WTC11 (cell line): Measurements from ENCODE around the gene SPDL1. TPM values are rescaled to one million over a fixed set of nuclear protein-coding genes. Genes with fewer than 3 reads are reported as not detected.

Experiments
- ATAC-seq: fragments of 200-7000 bp; cut with Tn5 transposase; 2 replicates; pipeline ENCODE4 v1.10.0; 2021; ENCODE audit warnings: mild to moderate bottlenecking, moderate library complexity
- CTCF ChIA-PET: fragments of 300-600 bp; sonication (Branson Sonifier 250); formaldehyde crosslinking; loops from one replicate; lab custom pipeline; 2021; ENCODE audit warnings: antibody characterized with exemption; lab: Charles Lee
- POLR2A ChIA-PET: fragments of 350-600 bp; sonication (Branson Sonifier 250); formaldehyde crosslinking; loops from one replicate; lab custom pipeline; 2021; ENCODE audit warnings: antibody characterized with exemption; lab: Charles Lee
- DNase-seq: peaks from one replicate; pipeline ENCODE4 v3.0.0; 2021; ENCODE audit warnings: low spot score
- H3K27ac Mint-ChIP-seq: 2 replicates; pipeline ENCODE4 v1.8.0; 2021; ENCODE audit warnings: mixed read lengths
- H3K27me3 Mint-ChIP-seq: 2 replicates; pipeline ENCODE4 v1.8.0; 2021; ENCODE audit warnings: low read depth, mild to moderate bottlenecking, moderate library complexity, mixed read lengths
- H3K36me3 Mint-ChIP-seq: 2 replicates; pipeline ENCODE4 v1.8.0; 2021; ENCODE audit warnings: mixed read lengths
- H3K4me1 Mint-ChIP-seq: 2 replicates; pipeline ENCODE4 v1.8.0; 2022; ENCODE audit warnings: mixed read lengths
- H3K4me3 Mint-ChIP-seq: 2 replicates; pipeline ENCODE4 v1.8.0; 2021; ENCODE audit warnings: mild to moderate bottlenecking, moderate library complexity, mixed read lengths
- H3K9me3 Mint-ChIP-seq: 2 replicates; pipeline ENCODE4 v1.8.0; 2021; ENCODE audit warnings: mixed read lengths
- FOXK1 ChIP-seq: sonication (generic); formaldehyde crosslinking; IDR thresholded peaks from 2 replicates; pipeline ENCODE4 v1.8.0; 2022; ENCODE audit warnings: mild to moderate bottlenecking, moderate library complexity, missing genetic modification reagents
- JUN ChIP-seq: sonication (generic); formaldehyde crosslinking; IDR thresholded peaks from 2 replicates; pipeline ENCODE4 v1.8.0; 2023; ENCODE audit warnings: mild to moderate bottlenecking, missing genetic modification reagents
- PRRX2 ChIP-seq: fragments of 250-450 bp; sonication (Bioruptor Pico); IDR thresholded peaks from 2 replicates; pipeline ENCODE4 v1.8.0; 2021; ENCODE audit warnings: mild to moderate bottlenecking
- SMAD3 ChIP-seq: sonication (generic); formaldehyde crosslinking; IDR thresholded peaks from 2 replicates; pipeline ENCODE4 v1.8.0; 2022; ENCODE audit warnings: missing genetic modification reagents, mild to moderate bottlenecking, borderline replicate concordance
- TCF7 ChIP-seq: sonication (generic); formaldehyde crosslinking; IDR thresholded peaks from 2 replicates; pipeline ENCODE4 v1.8.0; 2022; ENCODE audit warnings: mild to moderate bottlenecking, low read depth, missing genetic modification reagents, moderate library complexity
- ZBTB21 ChIP-seq: sonication (generic); formaldehyde crosslinking; IDR thresholded peaks from 2 replicates; pipeline ENCODE4 v1.8.1; 2023; ENCODE audit warnings: mild to moderate bottlenecking, missing genetic modification reagents, borderline replicate concordance
- ZNF121 ChIP-seq: sonication (generic); formaldehyde crosslinking; IDR thresholded peaks from 2 replicates; pipeline ENCODE4 v1.8.0; 2023; ENCODE audit warnings: missing genetic modification reagents
- ZNF232 ChIP-seq: sonication (generic); formaldehyde crosslinking; IDR thresholded peaks from 2 replicates; pipeline ENCODE4 v1.8.0; 2022; ENCODE audit warnings: mild to moderate bottlenecking, missing genetic modification reagents
- ZNF281 ChIP-seq: sonication (generic); formaldehyde crosslinking; IDR thresholded peaks from 2 replicates; pipeline ENCODE4 v1.8.0; 2023; ENCODE audit warnings: mild to moderate bottlenecking, missing genetic modification reagents
- ZNF423 ChIP-seq: fragments of 250-450 bp; sonication (Bioruptor Pico); IDR thresholded peaks from 2 replicates; pipeline ENCODE4 v2.1.2; 2022; ENCODE audit warnings: mild to moderate bottlenecking, moderate library complexity
- total RNA-seq: library from RNA; stranded (reverse); gene quantifications from 3 replicates; pipeline ENCODE4 v1.2.3, GENCODE V29; 2021
- TF ChIP-seq, protein P1 (sequence below): sonication (generic); formaldehyde crosslinking; IDR thresholded peaks from 2 replicates; pipeline ENCODE4 v1.8.0; 2022; ENCODE audit warnings: mild to moderate bottlenecking, missing genetic modification reagents
- TF ChIP-seq, protein P2 (sequence below): sonication (generic); formaldehyde crosslinking; IDR thresholded peaks from 2 replicates; pipeline ENCODE4 v1.8.1; 2022; ENCODE audit warnings: low read depth, mild to moderate bottlenecking, moderate library complexity, missing genetic modification reagents, borderline replicate concordance
- TF ChIP-seq, protein P3 (sequence below): fragments of 250-450 bp; sonication (Bioruptor Pico); IDR thresholded peaks from 2 replicates; pipeline ENCODE4 v1.8.0; 2021; ENCODE audit warnings: mild to moderate bottlenecking
- TF ChIP-seq, protein P4 (sequence below): sonication (generic); formaldehyde crosslinking; conservative IDR thresholded peaks from 2 replicates; pipeline ENCODE4 v1.8.1; 2023; ENCODE audit warnings: mild to moderate bottlenecking, low read depth, missing genetic modification reagents, moderate library complexity
- TF ChIP-seq, protein P5 (sequence below): sonication (generic); formaldehyde crosslinking; IDR thresholded peaks from 2 replicates; pipeline ENCODE4 v1.8.1; 2023; ENCODE audit warnings: mild to moderate bottlenecking, missing genetic modification reagents
- TF ChIP-seq, protein P6 (sequence below): fragments of 250-450 bp; sonication (Bioruptor Pico); IDR thresholded peaks from 2 replicates; pipeline ENCODE4 v1.9.0; 2021; ENCODE audit warnings: mild to moderate bottlenecking, borderline replicate concordance

Gene SPDL1
- total RNA-seq, 1 experiment from 2014 or later: 35.1 TPM

GRCh38 chr5:169545762-169546161 is 37.8 kb upstream of the SPDL1 start (continued):
- no peak for TF ChIP-seq ZNF232 (CRISPR knock-in tag)
- TF ChIP-seq, protein P1, sequence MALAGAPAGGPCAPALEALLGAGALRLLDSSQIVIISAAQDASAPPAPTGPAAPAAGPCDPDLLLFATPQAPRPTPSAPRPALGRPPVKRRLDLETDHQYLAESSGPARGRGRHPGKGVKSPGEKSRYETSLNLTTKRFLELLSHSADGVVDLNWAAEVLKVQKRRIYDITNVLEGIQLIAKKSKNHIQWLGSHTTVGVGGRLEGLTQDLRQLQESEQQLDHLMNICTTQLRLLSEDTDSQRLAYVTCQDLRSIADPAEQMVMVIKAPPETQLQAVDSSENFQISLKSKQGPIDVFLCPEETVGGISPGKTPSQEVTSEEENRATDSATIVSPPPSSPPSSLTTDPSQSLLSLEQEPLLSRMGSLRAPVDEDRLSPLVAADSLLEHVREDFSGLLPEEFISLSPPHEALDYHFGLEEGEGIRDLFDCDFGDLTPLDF (CRISPR knock-in tag): no peak
- TF ChIP-seq, protein P2, sequence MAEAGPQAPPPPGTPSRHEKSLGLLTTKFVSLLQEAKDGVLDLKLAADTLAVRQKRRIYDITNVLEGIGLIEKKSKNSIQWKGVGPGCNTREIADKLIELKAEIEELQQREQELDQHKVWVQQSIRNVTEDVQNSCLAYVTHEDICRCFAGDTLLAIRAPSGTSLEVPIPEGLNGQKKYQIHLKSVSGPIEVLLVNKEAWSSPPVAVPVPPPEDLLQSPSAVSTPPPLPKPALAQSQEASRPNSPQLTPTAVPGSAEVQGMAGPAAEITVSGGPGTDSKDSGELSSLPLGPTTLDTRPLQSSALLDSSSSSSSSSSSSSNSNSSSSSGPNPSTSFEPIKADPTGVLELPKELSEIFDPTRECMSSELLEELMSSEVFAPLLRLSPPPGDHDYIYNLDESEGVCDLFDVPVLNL (CRISPR knock-in tag): no peak
- no peak for TF ChIP-seq PRRX2
- no peak for TF ChIP-seq SMAD3 (CRISPR knock-in tag)

GRCh38 chr5:169546346-169546745 is 37.2 kb upstream of the SPDL1 start:
- ChIA-PET CTCF (interaction anchor here (0.7 kb wide), 1 partner anchor 123 kb away, joined by 3 read pairs; no protein-coding TSS in a partner anchor), POLR2A (interaction anchor here (0.7 kb wide), 1 partner anchor 542 kb away, joined by 3 read pairs; no protein-coding TSS in a partner anchor)
- Mint-ChIP-seq H3K27ac (no peak overlapping the region), H3K4me3 (no peak overlapping the region), H3K4me1 (peaks cover 10% of the 10 kb centered on the region), H3K9me3 (peaks cover 4% of the 10 kb centered on the region)
- TF ChIP-seq, protein P3, sequence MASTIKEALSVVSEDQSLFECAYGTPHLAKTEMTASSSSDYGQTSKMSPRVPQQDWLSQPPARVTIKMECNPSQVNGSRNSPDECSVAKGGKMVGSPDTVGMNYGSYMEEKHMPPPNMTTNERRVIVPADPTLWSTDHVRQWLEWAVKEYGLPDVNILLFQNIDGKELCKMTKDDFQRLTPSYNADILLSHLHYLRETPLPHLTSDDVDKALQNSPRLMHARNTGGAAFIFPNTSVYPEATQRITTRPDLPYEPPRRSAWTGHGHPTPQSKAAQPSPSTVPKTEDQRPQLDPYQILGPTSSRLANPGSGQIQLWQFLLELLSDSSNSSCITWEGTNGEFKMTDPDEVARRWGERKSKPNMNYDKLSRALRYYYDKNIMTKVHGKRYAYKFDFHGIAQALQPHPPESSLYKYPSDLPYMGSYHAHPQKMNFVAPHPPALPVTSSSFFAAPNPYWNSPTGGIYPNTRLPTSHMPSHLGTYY (CRISPR knock-in tag): no peak
- TF ChIP-seq ZBTB21 (CRISPR knock-in tag) (no peak), FOXK1 (CRISPR knock-in tag) (no peak), TCF7 (CRISPR knock-in tag) (no peak)
- TF ChIP-seq, protein P4, sequence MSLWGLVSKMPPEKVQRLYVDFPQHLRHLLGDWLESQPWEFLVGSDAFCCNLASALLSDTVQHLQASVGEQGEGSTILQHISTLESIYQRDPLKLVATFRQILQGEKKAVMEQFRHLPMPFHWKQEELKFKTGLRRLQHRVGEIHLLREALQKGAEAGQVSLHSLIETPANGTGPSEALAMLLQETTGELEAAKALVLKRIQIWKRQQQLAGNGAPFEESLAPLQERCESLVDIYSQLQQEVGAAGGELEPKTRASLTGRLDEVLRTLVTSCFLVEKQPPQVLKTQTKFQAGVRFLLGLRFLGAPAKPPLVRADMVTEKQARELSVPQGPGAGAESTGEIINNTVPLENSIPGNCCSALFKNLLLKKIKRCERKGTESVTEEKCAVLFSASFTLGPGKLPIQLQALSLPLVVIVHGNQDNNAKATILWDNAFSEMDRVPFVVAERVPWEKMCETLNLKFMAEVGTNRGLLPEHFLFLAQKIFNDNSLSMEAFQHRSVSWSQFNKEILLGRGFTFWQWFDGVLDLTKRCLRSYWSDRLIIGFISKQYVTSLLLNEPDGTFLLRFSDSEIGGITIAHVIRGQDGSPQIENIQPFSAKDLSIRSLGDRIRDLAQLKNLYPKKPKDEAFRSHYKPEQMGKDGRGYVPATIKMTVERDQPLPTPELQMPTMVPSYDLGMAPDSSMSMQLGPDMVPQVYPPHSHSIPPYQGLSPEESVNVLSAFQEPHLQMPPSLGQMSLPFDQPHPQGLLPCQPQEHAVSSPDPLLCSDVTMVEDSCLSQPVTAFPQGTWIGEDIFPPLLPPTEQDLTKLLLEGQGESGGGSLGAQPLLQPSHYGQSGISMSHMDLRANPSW (CRISPR knock-in tag): no peak
- TF ChIP-seq, protein P5, sequence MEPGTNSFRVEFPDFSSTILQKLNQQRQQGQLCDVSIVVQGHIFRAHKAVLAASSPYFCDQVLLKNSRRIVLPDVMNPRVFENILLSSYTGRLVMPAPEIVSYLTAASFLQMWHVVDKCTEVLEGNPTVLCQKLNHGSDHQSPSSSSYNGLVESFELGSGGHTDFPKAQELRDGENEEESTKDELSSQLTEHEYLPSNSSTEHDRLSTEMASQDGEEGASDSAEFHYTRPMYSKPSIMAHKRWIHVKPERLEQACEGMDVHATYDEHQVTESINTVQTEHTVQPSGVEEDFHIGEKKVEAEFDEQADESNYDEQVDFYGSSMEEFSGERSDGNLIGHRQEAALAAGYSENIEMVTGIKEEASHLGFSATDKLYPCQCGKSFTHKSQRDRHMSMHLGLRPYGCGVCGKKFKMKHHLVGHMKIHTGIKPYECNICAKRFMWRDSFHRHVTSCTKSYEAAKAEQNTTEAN: no peak
- TF ChIP-seq, all 79 proteins: peak for 0
- no peak for ATAC-seq
- Mint-ChIP-seq H3K27me3 (no peaks in the 10 kb centered on the region), H3K36me3 (no peaks in the 10 kb centered on the region)
- DNase-seq: no peak

DNA sequence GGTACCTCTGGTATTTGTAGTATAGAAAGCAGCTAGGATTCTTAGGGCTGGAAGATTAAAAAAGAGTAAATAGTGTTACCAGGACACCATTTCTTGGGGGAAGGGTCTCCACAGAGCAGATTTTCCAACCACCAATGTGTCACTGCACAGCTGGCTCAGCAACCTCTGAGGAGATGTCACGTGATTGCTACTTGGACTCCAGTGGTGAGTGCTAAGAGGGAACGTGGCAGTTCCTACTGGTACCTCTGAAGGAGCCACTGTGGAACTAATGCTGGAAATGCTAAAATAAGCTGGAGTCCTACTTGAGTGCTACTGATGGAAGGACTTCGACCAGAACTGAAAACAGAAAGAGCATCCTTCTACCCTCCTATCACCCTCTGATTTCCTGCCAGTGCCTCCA is 36.1 kb upstream of the SPDL1 start:
- Mint-ChIP-seq H3K27me3 (no peaks in the 10 kb centered on the region), H3K36me3 (no peaks in the 10 kb centered on the region), H3K9me3 (no peaks in the 10 kb centered on the region), H3K27ac (no peak overlapping the region), H3K4me1 (peaks cover 10% of the 10 kb centered on the region), H3K4me3 (no peak overlapping the region)
- no peak for ATAC-seq
- CTCF ChIA-PET: interaction anchor here (0.8 to 1.5 kb wide), 5 partner anchors 73 to 560 kb away, joined by 3 to 8 read pairs (median 3); no protein-coding TSS in a partner anchor
- no peak for DNase-seq
- POLR2A ChIA-PET: no interaction called here
- TF ChIP-seq ZNF281 (CRISPR knock-in tag) (no peak), ZNF423 (CRISPR knock-in tag) (no peak), ZNF121 (no peak), JUN (CRISPR knock-in tag) (no peak)
- TF ChIP-seq, protein P6, sequence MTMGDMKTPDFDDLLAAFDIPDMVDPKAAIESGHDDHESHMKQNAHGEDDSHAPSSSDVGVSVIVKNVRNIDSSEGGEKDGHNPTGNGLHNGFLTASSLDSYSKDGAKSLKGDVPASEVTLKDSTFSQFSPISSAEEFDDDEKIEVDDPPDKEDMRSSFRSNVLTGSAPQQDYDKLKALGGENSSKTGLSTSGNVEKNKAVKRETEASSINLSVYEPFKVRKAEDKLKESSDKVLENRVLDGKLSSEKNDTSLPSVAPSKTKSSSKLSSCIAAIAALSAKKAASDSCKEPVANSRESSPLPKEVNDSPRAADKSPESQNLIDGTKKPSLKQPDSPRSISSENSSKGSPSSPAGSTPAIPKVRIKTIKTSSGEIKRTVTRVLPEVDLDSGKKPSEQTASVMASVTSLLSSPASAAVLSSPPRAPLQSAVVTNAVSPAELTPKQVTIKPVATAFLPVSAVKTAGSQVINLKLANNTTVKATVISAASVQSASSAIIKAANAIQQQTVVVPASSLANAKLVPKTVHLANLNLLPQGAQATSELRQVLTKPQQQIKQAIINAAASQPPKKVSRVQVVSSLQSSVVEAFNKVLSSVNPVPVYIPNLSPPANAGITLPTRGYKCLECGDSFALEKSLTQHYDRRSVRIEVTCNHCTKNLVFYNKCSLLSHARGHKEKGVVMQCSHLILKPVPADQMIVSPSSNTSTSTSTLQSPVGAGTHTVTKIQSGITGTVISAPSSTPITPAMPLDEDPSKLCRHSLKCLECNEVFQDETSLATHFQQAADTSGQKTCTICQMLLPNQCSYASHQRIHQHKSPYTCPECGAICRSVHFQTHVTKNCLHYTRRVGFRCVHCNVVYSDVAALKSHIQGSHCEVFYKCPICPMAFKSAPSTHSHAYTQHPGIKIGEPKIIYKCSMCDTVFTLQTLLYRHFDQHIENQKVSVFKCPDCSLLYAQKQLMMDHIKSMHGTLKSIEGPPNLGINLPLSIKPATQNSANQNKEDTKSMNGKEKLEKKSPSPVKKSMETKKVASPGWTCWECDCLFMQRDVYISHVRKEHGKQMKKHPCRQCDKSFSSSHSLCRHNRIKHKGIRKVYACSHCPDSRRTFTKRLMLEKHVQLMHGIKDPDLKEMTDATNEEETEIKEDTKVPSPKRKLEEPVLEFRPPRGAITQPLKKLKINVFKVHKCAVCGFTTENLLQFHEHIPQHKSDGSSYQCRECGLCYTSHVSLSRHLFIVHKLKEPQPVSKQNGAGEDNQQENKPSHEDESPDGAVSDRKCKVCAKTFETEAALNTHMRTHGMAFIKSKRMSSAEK (CRISPR knock-in tag): no peak
